ENCODE measurements around the gene ZNF79. TPM values are rescaled to one million over a fixed set of nuclear protein-coding genes. Genes with fewer than 3 reads are reported as not detected.

ZNF79 gene
- total RNA-seq, 1 donor from 2014 or later, result 8.3 TPM

GRCh38 chr9:127395497-127396252, 28.5 kb upstream of the ZNF79 start:
- intact Hi-C loops (cut with DNase I), result loop anchor here (10.0 kb wide), 1 partner anchor 181 kb away; no protein-coding TSS in a partner anchor

DNA sequence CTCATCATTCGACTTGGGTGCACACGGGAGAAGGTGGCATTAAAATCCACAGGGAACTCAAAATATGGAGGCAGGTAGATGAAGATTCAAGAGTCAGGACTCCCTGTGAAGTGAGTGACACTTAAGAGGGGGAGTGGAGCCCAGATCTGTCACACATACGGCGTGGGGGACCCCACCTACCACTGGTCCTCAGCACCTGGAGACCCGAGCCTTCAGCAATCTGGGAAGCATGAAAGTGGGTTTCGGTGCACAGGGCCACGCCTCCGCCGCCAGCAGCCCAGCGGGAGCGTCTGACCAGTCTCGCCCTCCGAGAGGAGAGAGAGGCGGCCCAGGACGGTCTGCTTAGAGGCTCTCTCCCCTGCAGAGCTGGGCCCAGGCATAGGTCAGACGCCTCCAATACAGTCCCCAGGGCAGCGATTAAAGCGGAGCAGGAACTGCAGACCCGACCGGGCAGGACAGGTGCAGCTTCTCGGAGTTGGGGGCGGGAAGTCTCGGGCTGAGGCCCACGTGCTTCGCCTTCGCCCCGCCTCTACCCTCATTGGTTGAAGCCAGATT, 27.9 kb upstream of the ZNF79 start:
- H3K4me1 ChIP-seq, result peaks cover 16% of the 10 kb centered on the region
- H3K9me3 ChIP-seq, result no peaks in the 10 kb centered on the region
- TF ChIP-seq, protein P1, sequence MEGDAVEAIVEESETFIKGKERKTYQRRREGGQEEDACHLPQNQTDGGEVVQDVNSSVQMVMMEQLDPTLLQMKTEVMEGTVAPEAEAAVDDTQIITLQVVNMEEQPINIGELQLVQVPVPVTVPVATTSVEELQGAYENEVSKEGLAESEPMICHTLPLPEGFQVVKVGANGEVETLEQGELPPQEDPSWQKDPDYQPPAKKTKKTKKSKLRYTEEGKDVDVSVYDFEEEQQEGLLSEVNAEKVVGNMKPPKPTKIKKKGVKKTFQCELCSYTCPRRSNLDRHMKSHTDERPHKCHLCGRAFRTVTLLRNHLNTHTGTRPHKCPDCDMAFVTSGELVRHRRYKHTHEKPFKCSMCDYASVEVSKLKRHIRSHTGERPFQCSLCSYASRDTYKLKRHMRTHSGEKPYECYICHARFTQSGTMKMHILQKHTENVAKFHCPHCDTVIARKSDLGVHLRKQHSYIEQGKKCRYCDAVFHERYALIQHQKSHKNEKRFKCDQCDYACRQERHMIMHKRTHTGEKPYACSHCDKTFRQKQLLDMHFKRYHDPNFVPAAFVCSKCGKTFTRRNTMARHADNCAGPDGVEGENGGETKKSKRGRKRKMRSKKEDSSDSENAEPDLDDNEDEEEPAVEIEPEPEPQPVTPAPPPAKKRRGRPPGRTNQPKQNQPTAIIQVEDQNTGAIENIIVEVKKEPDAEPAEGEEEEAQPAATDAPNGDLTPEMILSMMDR (IDR thresholded peaks at IDR 0.05), result no peak
- peak overlapping the region; percentile 54 for H3K4me3 ChIP-seq
- intact Hi-C loops (cut with DNase I), result loop anchor here (10.0 kb wide), 1 partner anchor 182 kb away; no protein-coding TSS in a partner anchor
- ATAC-seq (no peak), DNase-seq (no peak)
- no peak overlapping the region for H3K27ac ChIP-seq
- no peaks in the 10 kb centered on the region for H3K36me3 ChIP-seq
- no peaks in the 10 kb centered on the region for H3K27me3 ChIP-seq

More at GRCh38 chr9:127395497-127396252, 28.5 kb upstream of the ZNF79 start:
- no peaks in the 10 kb centered on the region for H3K9me3 ChIP-seq
- TF ChIP-seq, protein P1 (IDR thresholded peaks at IDR 0.05), result no peak
- DNase-seq (no peak), ATAC-seq (no peak)
- H3K36me3 ChIP-seq, result no peaks in the 10 kb centered on the region
- H3K4me1 ChIP-seq, result peaks cover 16% of the 10 kb centered on the region
- H3K27me3 ChIP-seq, result no peaks in the 10 kb centered on the region
- H3K4me3 ChIP-seq, result peak overlapping the region; percentile 54
- no peak overlapping the region for H3K27ac ChIP-seq

GRCh38 chr9:127396808-127397645, 27.2 kb upstream of the ZNF79 start, which contains the start of gene SLC2A8:
Gene SLC2A8, plus strand, starts transcription at chr9:127397169. Its CDS starts 62 bp downstream, at chr9:127397231.
- Histone ChIP-seq H3K27ac (peak within 1 kb of the TSS; percentile 86), H3K4me3 (peak within 1 kb of the TSS; percentile 85), H3K4me1 (peaks cover 16% of the 10 kb centered on the region), H3K9me3 (no peaks in the 10 kb centered on the region), H3K27me3 (no peaks in the 10 kb centered on the region), H3K36me3 (no peaks in the 10 kb centered on the region)
- intact Hi-C loops (cut with DNase I), result loop anchor here (10.0 kb wide), 1 partner anchor 182 kb away; no protein-coding TSS in a partner anchor
- peak; percentile 99 for DNase-seq
- ATAC-seq, result peak; percentile 95
- TF ChIP-seq, protein P1 (IDR thresholded peaks at IDR 0.05), result no peak

DNA sequence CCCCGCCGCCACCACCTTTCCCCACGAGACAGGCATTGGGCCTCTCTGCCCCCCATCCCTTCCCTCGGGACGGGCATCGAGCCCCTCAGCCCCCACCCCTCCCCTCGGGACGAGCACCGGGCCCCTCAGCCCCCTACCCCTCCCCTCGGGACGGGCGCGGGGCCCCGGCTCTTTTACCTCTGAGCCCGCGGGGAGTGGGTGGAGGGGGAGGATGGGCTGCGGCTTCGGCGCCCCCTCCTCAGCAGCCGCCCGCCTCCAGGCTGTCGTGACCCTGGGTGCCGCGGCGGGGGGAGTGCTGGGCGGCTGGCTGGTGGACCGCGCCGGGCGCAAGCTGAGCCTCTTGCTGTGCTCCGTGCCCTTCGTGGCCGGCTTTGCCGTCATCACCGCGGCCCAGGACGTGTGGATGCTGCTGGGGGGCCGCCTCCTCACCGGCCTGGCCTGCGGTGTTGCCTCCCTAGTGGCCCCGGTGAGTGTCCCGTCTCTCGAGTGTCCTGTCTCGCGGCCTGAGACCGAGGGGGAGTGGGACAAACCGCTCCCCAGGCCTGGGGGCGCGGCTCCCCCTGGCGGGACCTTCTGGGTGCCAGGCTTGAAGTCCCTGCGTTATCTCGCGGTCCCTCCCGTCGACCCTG, 26.4 kb upstream of the ZNF79 start:
- H3K36me3 ChIP-seq, result no peaks in the 10 kb centered on the region
- H3K4me3 ChIP-seq, result peak overlapping the region; percentile 85
- DNase-seq, result peak; percentile 78
- no peaks in the 10 kb centered on the region for H3K9me3 ChIP-seq
- H3K27ac ChIP-seq, result peak overlapping the region; percentile 86
- TF ChIP-seq, protein P1 (IDR thresholded peaks at IDR 0.05), result peak; percentile 50
- no peaks in the 10 kb centered on the region for H3K27me3 ChIP-seq
- intact Hi-C loops (cut with DNase I), result loop anchor here (10.0 kb wide), 1 partner anchor 183 kb away; no protein-coding TSS in a partner anchor
- peaks cover 16% of the 10 kb centered on the region for H3K4me1 ChIP-seq
- ATAC-seq, result peak; percentile 3

GRCh38 chr9:127398275-127398647, 25.9 kb upstream of the ZNF79 start:
- TF ChIP-seq, protein P1 (IDR thresholded peaks at IDR 0.05), result no peak
- Histone ChIP-seq H3K27ac (no peak overlapping the region), H3K9me3 (no peaks in the 10 kb centered on the region), H3K4me1 (peaks cover 16% of the 10 kb centered on the region), H3K36me3 (no peaks in the 10 kb centered on the region), H3K4me3 (peak overlapping the region; percentile 85), H3K27me3 (no peaks in the 10 kb centered on the region)
- DNase-seq (peak; percentile 34), ATAC-seq (no peak)
- intact Hi-C loops (cut with DNase I), result loop anchor here (10.0 kb wide), 1 partner anchor 183 kb away; no protein-coding TSS in a partner anchor

Measured in upper lobe of right lung (tissue), 1 donor.